GM12873 (cell line): ENCODE measurements around the gene BRI3.

Source experiments
- TF ChIP-seq, protein P1 (sequence below): IDR thresholded peaks from 2 replicates; pipeline ENCODE4 v1.5.1; 2012; ENCODE audit warnings: low read depth, mild to moderate bottlenecking, moderate library complexity, low read length, control low read depth; ENCODE audit not compliant: insufficient read depth; ENCODE audit errors: missing control alignments

Gene BRI3

DNA sequence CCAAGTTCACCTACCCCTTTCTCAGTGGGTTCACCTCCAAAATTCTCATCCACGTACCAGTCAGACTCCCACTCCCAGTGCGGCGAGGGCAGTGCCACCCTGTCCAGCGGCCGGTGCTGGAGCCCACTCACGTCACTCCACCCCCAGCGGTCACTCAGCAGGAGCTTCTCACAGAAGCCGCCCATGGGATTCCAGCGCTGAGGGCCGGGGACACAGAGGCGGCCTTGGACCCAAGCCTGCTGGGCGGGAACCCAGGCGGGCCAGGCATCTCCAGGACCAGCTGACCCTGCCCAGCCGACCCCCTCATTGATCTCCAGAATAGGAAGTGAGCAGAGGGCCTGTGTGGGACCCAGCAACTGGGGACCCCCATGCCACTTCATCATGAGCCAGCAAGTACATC is 36.6 kb upstream of the BRI3 start:
- TF ChIP-seq, protein P1, sequence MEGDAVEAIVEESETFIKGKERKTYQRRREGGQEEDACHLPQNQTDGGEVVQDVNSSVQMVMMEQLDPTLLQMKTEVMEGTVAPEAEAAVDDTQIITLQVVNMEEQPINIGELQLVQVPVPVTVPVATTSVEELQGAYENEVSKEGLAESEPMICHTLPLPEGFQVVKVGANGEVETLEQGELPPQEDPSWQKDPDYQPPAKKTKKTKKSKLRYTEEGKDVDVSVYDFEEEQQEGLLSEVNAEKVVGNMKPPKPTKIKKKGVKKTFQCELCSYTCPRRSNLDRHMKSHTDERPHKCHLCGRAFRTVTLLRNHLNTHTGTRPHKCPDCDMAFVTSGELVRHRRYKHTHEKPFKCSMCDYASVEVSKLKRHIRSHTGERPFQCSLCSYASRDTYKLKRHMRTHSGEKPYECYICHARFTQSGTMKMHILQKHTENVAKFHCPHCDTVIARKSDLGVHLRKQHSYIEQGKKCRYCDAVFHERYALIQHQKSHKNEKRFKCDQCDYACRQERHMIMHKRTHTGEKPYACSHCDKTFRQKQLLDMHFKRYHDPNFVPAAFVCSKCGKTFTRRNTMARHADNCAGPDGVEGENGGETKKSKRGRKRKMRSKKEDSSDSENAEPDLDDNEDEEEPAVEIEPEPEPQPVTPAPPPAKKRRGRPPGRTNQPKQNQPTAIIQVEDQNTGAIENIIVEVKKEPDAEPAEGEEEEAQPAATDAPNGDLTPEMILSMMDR = no peak

DNA sequence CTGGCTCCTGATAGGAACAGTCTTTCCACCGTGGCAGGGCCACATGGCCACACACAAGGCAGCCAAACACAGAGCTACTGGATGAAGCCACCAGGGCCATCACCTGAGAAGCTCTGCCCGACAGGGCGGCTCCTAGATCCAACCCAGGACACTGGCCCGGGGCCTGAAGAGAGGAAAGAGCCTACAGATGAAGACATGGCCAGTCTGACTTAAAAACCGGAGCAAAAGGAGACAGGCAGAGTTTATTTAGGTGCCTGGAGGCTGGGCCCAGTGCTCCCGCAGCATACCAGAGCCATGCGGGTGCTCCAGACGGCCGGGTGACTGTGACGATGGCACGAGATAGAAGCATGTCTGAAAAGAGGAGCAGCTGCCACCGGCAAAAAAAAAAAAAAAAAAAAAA is 33.3 kb upstream of the BRI3 start:
- TF ChIP-seq, protein P1 = no peak

DNA sequence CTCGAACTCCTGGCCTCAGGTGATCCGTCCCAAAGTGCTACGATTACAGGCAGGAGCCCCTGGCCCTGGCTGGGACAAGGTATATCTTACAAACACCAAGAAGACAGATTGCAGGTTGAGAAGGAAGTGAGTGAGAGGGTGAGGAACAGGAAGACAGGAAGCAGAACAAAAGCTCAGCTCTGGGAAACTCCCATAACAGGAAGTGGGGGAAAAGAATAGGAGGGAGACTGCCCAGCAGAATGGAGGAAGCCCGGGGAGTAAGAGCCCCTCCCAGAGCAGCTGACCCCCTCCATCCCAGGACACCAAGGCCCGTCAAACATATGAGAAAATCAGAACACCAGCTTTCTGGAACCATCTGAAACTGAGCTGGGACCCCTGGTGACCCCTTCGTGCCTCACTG is 32.4 kb upstream of the BRI3 start:
- TF ChIP-seq, protein P1 = no peak

DNA sequence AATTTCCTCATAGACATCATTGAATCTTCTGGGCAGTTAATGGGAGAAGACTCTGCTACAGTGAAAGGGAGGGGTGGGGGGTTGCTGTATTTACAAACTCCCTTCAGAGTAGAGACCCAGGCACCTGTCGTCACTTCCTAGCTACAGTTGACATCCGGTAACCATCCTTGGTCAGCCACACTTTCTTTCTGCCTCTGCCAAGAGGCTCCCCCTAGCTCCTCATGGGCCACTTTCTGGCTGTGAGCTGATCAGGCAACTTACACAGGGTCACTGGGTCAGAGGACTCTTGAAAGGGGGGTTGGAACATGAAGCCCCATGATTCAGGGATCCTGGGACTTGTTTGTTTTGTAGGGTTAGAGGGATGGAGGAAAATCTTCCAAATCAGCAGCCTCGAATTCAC is 30.7 kb upstream of the BRI3 start:
- TF ChIP-seq, protein P1 = no peak

DNA sequence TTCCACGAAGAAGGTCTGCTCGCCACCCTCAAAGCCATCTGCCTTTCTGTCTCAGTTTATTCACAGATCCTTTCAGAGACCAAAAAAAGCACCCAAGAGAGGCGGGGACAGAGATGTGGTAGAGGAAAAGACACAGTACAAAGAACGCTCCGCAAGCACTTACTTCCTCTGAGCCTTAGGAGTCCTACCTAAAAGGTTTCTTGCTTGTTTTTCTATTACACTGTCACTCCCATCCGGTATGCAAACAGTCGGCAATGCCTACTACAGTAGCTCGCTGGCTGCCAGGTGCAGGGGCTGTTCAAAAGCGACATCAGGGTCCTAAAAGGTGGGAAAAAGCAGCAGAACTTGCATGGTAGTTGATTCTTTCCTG is 30.3 kb upstream of the BRI3 start:
- TF ChIP-seq, protein P1 = no peak

DNA sequence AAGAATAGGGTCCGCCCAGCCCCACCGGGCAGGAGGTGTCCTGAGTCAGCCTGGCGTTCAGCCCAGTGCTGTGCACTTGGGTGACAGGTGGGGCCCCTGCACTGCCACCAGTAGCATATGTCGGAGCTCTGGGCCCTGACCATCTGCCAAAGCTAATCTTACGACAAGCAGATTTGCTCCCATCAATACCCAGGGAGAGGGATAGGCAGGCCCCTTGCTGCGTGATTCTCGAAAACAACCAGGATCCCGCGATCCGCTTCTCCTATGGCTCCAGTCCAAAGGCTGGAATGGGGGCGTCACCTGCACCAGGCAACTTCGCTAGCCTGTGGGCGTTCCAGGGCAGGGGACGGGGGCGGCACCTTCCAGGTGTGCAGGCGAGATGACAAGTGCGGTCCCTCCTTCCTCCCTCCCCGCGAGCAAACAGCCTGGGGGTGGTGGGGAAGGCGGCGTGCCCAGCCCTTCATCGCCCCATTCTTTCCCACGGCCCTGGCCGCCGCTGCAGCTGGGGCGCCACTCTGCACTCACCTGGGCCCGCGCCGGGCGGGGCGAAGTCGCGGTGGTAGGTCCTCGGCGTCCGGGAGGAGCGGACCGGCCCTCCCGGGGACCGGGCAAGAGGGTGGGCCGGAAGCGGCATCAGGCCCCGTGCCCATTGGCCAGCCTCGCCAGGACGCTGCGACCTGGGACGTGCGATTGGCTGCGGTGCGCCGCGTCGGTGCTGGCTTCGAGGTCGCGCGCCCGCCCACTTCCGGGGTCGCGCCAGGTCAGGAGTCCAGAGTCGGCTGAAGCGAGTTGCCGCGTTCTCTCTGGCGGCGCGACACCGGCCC is 29.7 kb upstream of the BRI3 start, which contains the start of gene TECPR1:
Gene TECPR1 (minus strand): TSS at position 632 of the 824 bp plus-strand sequence. CDS start 6,086 bp downstream, outside the sequence.
- TF ChIP-seq, protein P1 = no peak

DNA sequence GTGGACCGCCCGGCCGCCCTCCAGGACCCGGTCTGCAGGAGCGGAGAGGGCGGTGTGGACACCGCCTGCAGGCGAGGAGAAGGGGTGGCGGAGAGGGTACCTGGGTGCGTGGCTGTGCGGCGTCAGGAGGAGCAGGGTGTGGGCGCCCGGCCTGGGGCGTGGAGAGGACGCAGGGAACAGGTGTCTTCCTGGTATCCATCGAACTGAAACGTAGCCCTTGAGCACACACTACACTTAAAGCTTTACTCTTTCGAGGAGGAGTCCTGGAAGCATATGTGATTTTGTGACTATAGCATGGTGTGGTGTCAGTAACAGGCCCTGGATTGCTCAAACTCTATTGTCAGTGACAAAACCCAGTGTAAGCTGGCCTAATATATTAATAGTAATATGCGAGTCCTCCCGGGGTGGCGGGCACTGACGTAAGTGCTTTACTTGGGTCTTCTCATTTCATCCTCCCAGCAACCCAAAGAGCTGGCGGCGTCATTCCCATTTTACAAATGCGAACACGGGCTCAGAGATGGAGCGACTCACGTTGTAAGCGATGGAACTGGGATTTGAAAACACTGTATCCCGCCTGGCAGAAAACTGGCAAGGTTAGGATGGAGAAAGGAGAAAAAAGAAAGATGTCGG is 28.9 kb upstream of the BRI3 start:
- TF ChIP-seq, protein P1 = no peak
